SU-DHL-6 (cell line): ENCODE results near the gene CCL13.

Experiments
- H2AFZ ChIP-seq: fragments of 200-600 bp; sonication (generic); 2 replicates; pipeline ENCODE4 v1.6.1; 2014; ENCODE audit warnings: low read depth, mild to moderate bottlenecking, moderate library complexity, mixed read lengths, antibody characterized with exemption, low read length; ENCODE audit not compliant: severe bottlenecking
- H3F3A ChIP-seq: fragments of 200-600 bp; shearing (Covaris generic); 2 replicates; pipeline ENCODE4 v1.6.0; 2016; ENCODE audit warnings: antibody characterized with exemption, mild to moderate bottlenecking; ENCODE audit not compliant: insufficient read depth
- H3K27ac ChIP-seq: fragments of 200-600 bp; sonication (generic); 2 replicates; pipeline ENCODE4 v1.5.1; 2016; ENCODE audit warnings: low read depth, mild to moderate bottlenecking, low read length, moderate library complexity, mixed read lengths
- H3K27me3 ChIP-seq: fragments of 200-600 bp; sonication (generic), shearing (Covaris generic); 2 replicates; pipeline ENCODE4 v1.6.0; 2014; ENCODE audit warnings: mild to moderate bottlenecking, low read length
- H3K36me3 ChIP-seq: fragments of 200-600 bp; sonication (generic); 2 replicates; pipeline ENCODE4 v1.6.1; 2014; ENCODE audit warnings: mild to moderate bottlenecking, low read length, mixed read lengths
- H3K4me2 ChIP-seq: fragments of 300-600, 200-600 bp; shearing (Covaris generic), sonication (generic); 2 replicates; pipeline ENCODE4 v1.6.0; 2014; ENCODE audit warnings: low read length, low read depth, mild to moderate bottlenecking; ENCODE audit not compliant: poor library complexity, severe bottlenecking
- H3K4me3 ChIP-seq: fragments of 200-600 bp; sonication (generic); 2 replicates; pipeline ENCODE4 v1.5.1; 2014; ENCODE audit warnings: antibody characterized with exemption, low read length, mild to moderate bottlenecking, mixed read lengths; ENCODE audit not compliant: insufficient read depth, poor library complexity, severe bottlenecking
- H3K79me2 ChIP-seq: fragments of 200-600 bp; sonication (generic); 2 replicates; pipeline ENCODE4 v1.6.1; 2014; ENCODE audit warnings: mild to moderate bottlenecking, low read length, moderate library complexity; ENCODE audit not compliant: insufficient read depth
- H3K9ac ChIP-seq: fragments of 200-600 bp; sonication (generic); 2 replicates; pipeline ENCODE4 v1.7.0; 2014; ENCODE audit warnings: mild to moderate bottlenecking, low read length
- H3K9me2 ChIP-seq: fragments of 200-600 bp; sonication (generic); replicated peaks from 2 replicates; pipeline ENCODE4 v1.6.1; 2014; ENCODE audit warnings: low read length; ENCODE audit not compliant: insufficient read depth
- H3K9me3 ChIP-seq: fragments of 200-600 bp; sonication (generic); 2 replicates; pipeline ENCODE4 v1.6.1; 2014; ENCODE audit warnings: low read length, mixed read lengths; ENCODE audit not compliant: insufficient read depth
- H4K20me1 ChIP-seq: fragments of 200-600 bp; sonication (generic); 2 replicates; pipeline ENCODE4 v1.6.1; 2014; ENCODE audit warnings: low read depth, mild to moderate bottlenecking, antibody characterized with exemption, low read length, moderate library complexity, mixed read lengths
- CTCF ChIP-seq: fragments of 200-600 bp; sonication (generic); IDR thresholded peaks from one replicate; pipeline ENCODE4 v1.5.1; 2017; ENCODE audit warnings: antibody characterized with exemption, mild to moderate bottlenecking, low read length, moderate library complexity; ENCODE audit not compliant: insufficient read depth, poor library complexity, severe bottlenecking
- EZH2phosphoT487 ChIP-seq: fragments of 200-600 bp; sonication (generic), shearing (Covaris generic); conservative IDR thresholded peaks from 2 replicates; pipeline ENCODE4 v1.6.1; 2018; ENCODE audit warnings: mild to moderate bottlenecking, antibody characterized with exemption, low read length, moderate library complexity, mixed read lengths

Gene CCL13

GRCh38 chr17:34375426-34375997 lies 19.2 kb downstream of the CCL13 start:
- H3K36me3 ChIP-seq: no peaks in the 10 kb centered on the region
- no peak overlapping the region for H2AFZ ChIP-seq
- no peaks in the 10 kb centered on the region for H3K79me2 ChIP-seq
- no peaks in the 10 kb centered on the region for H3K9me3 ChIP-seq
- no peaks in the 10 kb centered on the region for H3K9me2 ChIP-seq
- no peak overlapping the region for H3K27ac ChIP-seq
- no peaks in the 10 kb centered on the region for H3F3A ChIP-seq
- TF ChIP-seq CTCF (no peak), EZH2phosphoT487 (no peak)
- H3K4me3 ChIP-seq: no peak overlapping the region
- H4K20me1 ChIP-seq: no peaks in the 10 kb centered on the region
- H3K4me2 ChIP-seq: no peak overlapping the region
- no peak overlapping the region for H3K9ac ChIP-seq
- H3K27me3 ChIP-seq: no peaks in the 10 kb centered on the region

- no peak overlapping the region for H3K4me2 ChIP-seq
- no peaks in the 10 kb centered on the region for H3F3A ChIP-seq
- no peaks in the 10 kb centered on the region for H3K9me2 ChIP-seq
- H3K36me3 ChIP-seq: no peaks in the 10 kb centered on the region
- no peak overlapping the region for H3K9ac ChIP-seq
- TF ChIP-seq CTCF (no peak), EZH2phosphoT487 (no peak)
- no peak overlapping the region for H2AFZ ChIP-seq
- no peak overlapping the region for H3K4me3 ChIP-seq
- no peaks in the 10 kb centered on the region for H3K27me3 ChIP-seq
- no peak overlapping the region for H3K27ac ChIP-seq
- H3K9me3 ChIP-seq: no peaks in the 10 kb centered on the region
- no peaks in the 10 kb centered on the region for H3K79me2 ChIP-seq
- no peaks in the 10 kb centered on the region for H4K20me1 ChIP-seq
Measured at GRCh38 chr17:34377078-34377823, 21.0 kb downstream of the CCL13 start.

GRCh38 chr17:34378664-34379101 lies 22.4 kb downstream of the CCL13 start:
- Histone ChIP-seq H3K79me2 (no peaks in the 10 kb centered on the region), H3F3A (no peaks in the 10 kb centered on the region), H2AFZ (no peak overlapping the region), H3K9me2 (no peaks in the 10 kb centered on the region), H3K27me3 (no peaks in the 10 kb centered on the region), H4K20me1 (no peaks in the 10 kb centered on the region), H3K9ac (no peak overlapping the region), H3K27ac (no peak overlapping the region), H3K36me3 (no peaks in the 10 kb centered on the region), H3K4me3 (no peak overlapping the region), H3K4me2 (peak overlapping the region; percentile 47), H3K9me3 (no peaks in the 10 kb centered on the region)
- no peak for TF ChIP-seq CTCF
- no peak for TF ChIP-seq EZH2phosphoT487
